ENCODE results near the gene NOC4L.
"Not testable (repeated sequence)": the region's sequence is repeated elsewhere in the genome, so short reads cannot be mapped to it uniquely, and the experiment has no call there.

Gene NOC4L

GRCh38 chr12:132124766-132125425 lies 19.4 kb upstream of the NOC4L start:
- DNase-seq = no peak

GRCh38 chr12:132125736-132126135 lies 18.5 kb upstream of the NOC4L start:
- DNase-seq = no peak

DNA sequence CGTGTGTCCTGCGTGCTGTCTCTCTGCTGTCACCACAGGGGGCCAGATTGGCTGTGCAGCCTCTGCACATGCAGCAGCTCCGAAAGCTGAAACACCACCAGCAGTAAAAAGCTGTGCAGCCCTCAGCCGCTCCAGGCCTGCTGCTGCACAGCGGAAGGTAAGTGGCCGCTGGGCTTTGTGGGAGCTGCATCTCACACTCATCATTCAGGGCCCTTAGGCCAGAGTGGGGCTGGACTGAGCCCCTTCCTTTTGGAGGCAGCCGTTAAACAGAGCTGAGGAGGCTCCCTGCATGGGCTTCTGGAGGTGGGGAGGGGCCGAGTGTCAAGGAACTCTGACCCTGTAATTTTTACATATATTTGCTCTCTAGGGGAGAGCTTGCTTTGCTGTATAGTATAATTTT lies 17.2 kb upstream of the NOC4L start:
- DNase-seq = no peak

GRCh38 chr12:132129007-132129406 lies 15.2 kb upstream of the NOC4L start:
- DNase-seq = no peak

- DNase-seq = no peak
Measured at GRCh38 chr12:132130690-132131089, 13.6 kb upstream of the NOC4L start.

DNA sequence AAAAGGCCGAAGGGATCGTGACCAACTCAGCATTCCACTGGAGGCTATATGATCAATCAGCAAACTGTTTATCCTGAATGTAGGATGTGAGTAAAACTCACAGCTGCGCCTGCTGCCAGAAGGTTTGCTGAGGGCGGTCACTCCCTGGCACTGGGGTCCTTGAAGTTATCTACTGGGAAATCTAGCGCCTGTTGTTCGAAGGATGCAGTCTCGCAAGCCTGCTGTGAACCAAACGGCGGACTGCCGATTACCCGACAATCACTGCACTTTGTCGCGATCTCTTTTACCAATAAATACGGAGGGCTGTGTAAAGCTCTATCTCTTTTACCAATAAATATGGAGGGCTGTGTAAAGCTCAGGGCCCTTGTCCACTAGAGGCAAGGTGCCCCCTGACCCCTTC lies 13.0 kb upstream of the NOC4L start:
- no peak for DNase-seq

GRCh38 chr12:132131952-132132351 lies 12.3 kb upstream of the NOC4L start:
- DNase-seq = no peak

GRCh38 chr12:132132609-132133430 lies 11.4 kb upstream of the NOC4L start:
- DNase-seq = no peak

GRCh38 chr12:132133952-132134652 lies 10.2 kb upstream of the NOC4L start:
- no peak for DNase-seq

- DNase-seq = not testable (repeated sequence)
Measured at GRCh38 chr12:132134653-132135183, 9.5 kb upstream of the NOC4L start.

DNA sequence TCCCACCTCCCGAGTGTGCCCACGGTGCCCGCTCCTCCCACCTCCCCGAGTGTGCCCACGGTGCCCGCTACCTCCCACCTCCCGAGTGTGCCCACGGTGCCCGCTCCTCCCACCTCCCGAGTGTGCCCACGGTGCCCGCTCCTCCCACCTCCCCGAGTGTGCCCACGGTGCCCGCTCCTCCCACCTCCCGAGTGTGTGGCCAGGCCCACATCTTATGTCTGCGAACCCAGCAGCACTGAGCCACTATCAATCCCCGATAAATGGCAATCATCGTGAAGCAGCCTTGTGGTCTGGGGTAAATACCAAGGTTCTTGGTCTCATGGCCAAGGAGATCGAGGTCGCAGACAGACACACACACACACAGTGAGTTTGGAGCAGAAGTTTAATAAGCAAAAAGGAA lies 8.0 kb upstream of the NOC4L start:
- not testable (repeated sequence) for DNase-seq

DNA sequence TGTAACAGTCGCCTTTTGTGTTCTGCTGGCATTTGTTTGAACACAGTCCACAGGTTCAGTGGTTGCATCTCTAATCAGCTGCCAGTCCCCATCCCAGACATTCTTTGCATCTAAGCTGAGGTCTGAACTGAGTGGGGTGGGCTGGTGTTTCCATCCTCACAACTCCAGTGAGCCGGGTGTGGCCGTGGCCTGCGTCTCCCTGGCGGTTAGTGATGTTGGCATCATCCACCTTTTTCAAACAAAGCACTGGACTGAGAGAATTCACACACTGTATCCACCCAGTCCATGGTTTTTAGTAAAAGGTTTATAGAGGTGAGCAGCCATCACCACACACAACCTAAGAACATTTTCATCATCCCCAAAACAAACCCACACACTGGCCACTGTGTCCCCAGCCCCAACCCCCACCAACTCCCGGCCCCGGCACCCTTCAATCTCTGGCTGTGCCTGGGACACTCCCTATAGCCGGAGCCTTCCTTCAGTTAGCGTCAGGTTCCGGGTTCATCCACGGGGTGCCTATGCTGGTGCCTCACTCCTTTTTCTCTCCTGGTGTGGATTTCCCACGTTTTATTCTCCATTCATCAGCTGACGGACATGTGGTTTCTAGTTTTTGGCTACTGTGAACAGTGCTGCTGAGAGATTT lies 6.7 kb upstream of the NOC4L start:
- no peak for DNase-seq

GRCh38 chr12:132138941-132139871 lies 5.1 kb upstream of the NOC4L start:
- no peak for DNase-seq

GRCh38 chr12:132139912-132140311 lies 4.3 kb upstream of the NOC4L start:
- no peak for DNase-seq

DNA sequence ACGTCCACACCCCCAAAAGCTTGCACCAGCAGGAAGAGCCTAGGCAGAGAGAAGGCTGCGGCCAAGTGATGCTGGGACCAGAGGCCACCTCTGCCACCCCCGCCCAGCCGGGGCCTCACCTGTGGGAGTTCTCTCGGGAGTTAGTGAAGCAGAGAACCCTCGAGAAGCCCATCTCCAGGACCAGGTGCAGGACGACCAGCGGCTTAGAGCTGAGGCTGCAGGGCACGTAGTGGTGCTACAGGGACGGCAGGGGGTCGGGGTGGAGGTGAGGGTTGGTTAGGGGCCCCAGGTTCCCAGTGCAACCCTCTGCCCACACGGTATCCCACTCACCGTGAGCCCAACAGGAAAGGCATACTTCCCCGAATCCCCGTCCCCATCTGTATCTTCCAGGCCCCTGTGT lies 3.8 kb upstream of the NOC4L start:
- DNase-seq = no peak

DNA sequence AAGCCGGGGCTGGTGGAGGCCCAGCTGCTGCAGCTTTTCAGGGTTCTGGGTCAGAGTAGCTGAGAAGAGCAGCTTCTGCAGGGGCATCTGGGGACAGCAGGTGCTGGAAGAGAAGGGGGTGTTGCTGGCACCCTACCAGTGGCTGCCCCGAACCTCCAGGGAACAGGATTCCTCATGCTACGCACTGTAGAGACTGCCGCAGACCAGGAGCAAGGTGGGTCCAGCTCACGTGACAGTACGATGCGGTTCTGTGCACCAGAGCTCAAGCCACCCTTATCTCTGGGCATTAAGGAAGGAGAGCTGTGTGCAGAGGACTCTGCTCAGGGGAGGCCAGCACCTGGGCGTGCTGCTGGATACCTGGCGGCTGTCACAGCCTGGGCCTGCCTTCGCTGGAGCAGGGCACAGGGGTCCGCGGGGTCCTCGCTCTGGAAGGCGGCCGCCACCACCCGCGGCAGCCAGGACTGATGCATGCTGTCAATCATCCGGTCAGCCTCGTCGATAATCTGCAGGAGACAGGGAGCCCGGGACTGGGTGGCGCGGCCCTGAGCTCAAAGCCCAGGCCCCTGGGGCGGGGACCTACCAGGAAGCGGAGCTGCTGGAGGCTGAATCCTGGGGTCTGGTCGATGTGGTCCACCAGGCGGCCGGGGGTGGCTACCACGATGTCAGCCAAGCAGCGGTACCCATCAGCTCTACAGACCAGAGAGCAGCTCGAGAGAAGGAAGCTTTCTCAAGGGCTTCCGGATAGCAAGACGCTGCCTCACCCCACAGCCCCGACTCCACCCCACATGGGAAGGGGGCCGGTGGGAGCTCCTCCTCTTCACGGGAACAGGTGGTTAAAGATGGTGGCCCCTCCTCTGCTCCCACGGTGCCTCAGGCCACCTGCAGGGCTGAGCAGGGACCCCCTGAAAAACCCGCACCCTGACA lies 3.1 kb upstream of the NOC4L start:
- DNase-seq = no peak

DNA sequence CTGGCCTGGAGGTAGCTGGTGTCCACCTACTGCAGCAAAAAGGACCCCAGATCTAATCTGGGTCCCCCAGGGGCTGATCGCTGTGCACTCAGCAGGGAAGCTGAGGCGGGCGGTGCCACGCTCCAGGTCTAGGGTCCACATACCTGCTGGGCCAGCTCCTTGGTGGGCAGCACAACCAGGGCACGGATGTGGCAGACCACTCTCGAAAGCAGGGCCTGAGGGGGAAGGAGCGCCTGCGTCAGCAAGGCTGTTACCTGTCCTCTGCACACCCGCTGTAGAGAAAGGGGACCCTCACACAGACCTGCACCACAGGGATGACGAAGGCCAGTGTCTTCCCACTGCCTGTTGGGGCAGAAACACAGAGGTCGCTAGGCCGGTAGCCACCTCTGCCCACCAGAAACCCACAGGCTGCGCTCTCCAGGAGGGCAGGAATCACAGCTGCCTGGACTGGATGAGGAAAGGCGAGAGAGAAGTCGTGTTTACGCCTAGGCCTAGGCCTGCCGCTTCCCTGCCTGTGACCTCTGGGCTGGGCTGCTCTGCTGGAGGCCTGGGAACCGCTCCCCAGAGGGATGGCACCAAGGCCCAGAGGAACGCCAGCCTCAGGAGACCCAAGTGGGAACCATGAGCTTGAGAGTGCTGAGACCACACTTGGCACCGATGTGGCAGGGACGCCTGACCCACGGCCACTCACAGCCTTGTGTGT lies 2.1 kb upstream of the NOC4L start:
- DNase-seq = no peak

DNA sequence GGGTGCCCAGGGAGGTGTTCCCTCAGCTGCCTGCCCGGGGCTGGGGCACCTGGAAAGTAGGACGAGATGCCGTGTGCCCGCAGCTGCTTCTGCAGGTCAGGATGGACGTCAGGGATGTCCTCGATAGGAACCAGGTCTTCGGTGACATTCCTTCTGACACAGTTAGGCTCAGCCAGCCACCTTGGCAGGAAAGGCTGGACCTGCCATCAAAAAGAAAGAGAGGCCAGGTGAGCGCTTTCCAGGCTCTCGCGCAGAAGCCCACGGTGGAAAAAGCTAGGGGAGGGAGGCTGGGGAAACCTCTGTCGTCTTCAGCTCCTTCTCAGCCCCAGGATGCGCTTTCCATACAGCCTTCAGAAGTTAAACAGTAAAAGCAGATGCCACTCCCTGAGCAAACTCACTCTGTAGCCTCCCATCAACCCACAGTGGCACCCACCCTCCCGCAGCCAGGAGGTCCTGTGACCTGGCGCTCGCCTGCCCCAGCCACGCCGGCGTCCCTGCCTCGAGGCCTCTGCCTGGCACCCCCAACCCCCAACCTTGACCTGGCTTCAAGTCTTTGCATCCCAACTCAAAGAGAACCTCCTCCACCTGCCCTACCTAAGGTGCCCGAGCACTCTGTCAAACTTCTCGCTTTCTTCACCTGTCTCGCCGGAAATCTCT lies 1.4 kb upstream of the NOC4L start:
- DNase-seq = no peak

- no peak for DNase-seq
Measured at GRCh38 chr12:132143336-132144071, 753 bp upstream of the NOC4L start.

All from CD4-positive, alpha-beta T cell treated with Interferon alpha-2 for 1 hour (primary cell).